PFSK-1 (cell line): ENCODE results near the gene LRRTM2.

ENCODE experiments used
- FOXP2 ChIP-seq: optimal IDR thresholded peaks from 2 replicates; pipeline ENCODE3; 2011; ENCODE audit warnings: borderline replicate concordance, control low read depth, inconsistent platforms; ENCODE audit not compliant: insufficient read depth; ENCODE audit errors: extremely low read length, extremely low read depth
- POLR2AphosphoS5 ChIP-seq: IDR thresholded peaks from 2 replicates; pipeline ENCODE4 v1.6.1; 2012; ENCODE audit warnings: low read depth, mild to moderate bottlenecking, control low read depth, low read length, moderate library complexity
- SIN3A ChIP-seq: IDR thresholded peaks from 2 replicates; pipeline ENCODE4 v1.6.1; 2012; ENCODE audit warnings: mild to moderate bottlenecking, low read length, moderate library complexity, borderline replicate concordance; ENCODE audit not compliant: insufficient read depth
- TAF1 ChIP-seq: IDR thresholded peaks from 2 replicates; pipeline ENCODE4 v1.6.1; 2012; ENCODE audit warnings: low read length, control low read depth, borderline replicate concordance; ENCODE audit not compliant: insufficient read depth
- TF ChIP-seq, protein P1 (sequence below), 2 experiments: IDR thresholded peaks; 2 replicates each; pipeline versions ENCODE4 v1.6.1 to v1.8.0; 2011 to 2012; ENCODE audit warnings: low read depth in 2 of 2, low read length in 2 of 2, control low read depth in 1 of 2, inconsistent platforms in 1 of 2, mild to moderate bottlenecking in 1 of 2, moderate library complexity in 1 of 2; ENCODE audit not compliant: insufficient read depth in 1 of 2

Gene LRRTM2

DNA sequence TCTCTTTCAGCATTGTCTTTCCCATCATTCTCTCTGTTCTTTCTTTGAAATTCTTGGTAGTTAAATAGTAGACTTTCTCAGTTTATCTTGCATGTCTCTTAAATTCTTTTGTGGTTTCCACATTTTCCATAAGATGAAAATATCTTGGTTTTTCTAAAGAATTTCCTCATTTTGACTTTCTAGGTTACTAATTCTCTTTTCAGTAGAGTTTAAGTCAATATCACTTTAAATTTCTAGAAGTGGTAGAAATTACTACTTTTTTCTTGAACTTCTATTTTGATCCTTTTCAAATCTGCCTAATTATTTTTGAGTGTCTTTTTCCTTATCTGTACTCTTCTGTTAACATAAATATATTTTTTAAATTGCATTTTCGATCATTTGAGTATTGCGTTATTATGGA lies 23.6 kb upstream of the LRRTM2 start:
- TF ChIP-seq FOXP2 (no peak), SIN3A (no peak), POLR2AphosphoS5 (no peak), TAF1 (no peak)
- TF ChIP-seq, protein P1, sequence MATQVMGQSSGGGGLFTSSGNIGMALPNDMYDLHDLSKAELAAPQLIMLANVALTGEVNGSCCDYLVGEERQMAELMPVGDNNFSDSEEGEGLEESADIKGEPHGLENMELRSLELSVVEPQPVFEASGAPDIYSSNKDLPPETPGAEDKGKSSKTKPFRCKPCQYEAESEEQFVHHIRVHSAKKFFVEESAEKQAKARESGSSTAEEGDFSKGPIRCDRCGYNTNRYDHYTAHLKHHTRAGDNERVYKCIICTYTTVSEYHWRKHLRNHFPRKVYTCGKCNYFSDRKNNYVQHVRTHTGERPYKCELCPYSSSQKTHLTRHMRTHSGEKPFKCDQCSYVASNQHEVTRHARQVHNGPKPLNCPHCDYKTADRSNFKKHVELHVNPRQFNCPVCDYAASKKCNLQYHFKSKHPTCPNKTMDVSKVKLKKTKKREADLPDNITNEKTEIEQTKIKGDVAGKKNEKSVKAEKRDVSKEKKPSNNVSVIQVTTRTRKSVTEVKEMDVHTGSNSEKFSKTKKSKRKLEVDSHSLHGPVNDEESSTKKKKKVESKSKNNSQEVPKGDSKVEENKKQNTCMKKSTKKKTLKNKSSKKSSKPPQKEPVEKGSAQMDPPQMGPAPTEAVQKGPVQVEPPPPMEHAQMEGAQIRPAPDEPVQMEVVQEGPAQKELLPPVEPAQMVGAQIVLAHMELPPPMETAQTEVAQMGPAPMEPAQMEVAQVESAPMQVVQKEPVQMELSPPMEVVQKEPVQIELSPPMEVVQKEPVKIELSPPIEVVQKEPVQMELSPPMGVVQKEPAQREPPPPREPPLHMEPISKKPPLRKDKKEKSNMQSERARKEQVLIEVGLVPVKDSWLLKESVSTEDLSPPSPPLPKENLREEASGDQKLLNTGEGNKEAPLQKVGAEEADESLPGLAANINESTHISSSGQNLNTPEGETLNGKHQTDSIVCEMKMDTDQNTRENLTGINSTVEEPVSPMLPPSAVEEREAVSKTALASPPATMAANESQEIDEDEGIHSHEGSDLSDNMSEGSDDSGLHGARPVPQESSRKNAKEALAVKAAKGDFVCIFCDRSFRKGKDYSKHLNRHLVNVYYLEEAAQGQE (IDR thresholded peaks at IDR 0.05; ENCODE audit: insufficient read depth in 1 of 2, low read depth in 2 of 2, low read length in 2 of 2) = no peak

DNA sequence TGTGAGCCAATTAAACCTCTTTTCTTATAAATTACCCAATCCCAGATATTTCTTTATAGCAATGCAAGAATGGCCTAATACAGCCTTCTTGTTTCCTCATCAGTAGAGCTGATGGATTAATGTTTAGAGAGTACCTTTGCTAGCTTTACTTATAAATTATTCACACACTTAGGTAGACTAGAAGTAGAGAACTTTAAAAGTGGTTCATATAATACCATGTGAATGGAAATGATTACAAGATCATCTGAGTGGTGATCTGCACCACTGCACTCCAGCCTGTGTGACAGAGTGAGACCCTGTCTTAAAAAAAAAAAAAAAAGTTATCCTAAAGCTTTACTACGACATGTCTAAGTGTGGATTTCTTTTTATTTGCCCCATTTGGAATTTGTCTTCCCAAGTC lies 23.2 kb upstream of the LRRTM2 start:
- no peak for TF ChIP-seq POLR2AphosphoS5
- no peak for TF ChIP-seq TAF1
- TF ChIP-seq SIN3A = no peak
- TF ChIP-seq, protein P1 (IDR thresholded peaks at IDR 0.05; ENCODE audit: insufficient read depth in 1 of 2, low read depth in 2 of 2, low read length in 2 of 2) = no peak
- TF ChIP-seq FOXP2 = no peak

DNA sequence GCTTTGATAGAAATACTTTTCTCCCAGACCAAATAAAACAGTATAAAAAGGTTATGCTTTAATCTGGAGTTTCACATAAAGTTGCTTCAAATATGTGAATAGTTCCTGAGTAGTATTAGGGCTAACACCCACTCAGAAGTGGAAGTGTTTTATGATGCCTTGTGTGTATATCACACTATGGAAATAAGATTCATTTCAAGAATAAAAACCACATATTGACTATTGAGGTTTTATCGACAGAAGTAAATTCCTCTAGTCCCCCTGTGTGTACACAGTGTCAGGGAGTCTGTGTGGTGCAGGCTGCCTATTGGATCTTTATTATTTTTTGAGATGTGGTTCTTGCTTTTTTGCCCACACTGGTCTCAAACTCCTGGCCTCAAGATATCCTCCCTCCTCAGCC lies 20.8 kb upstream of the LRRTM2 start:
- TF ChIP-seq FOXP2 (no peak), SIN3A (no peak), POLR2AphosphoS5 (no peak), TAF1 (no peak)
- TF ChIP-seq, protein P1 (IDR thresholded peaks at IDR 0.05; ENCODE audit: insufficient read depth in 1 of 2, low read depth in 2 of 2, low read length in 2 of 2) = no peak

DNA sequence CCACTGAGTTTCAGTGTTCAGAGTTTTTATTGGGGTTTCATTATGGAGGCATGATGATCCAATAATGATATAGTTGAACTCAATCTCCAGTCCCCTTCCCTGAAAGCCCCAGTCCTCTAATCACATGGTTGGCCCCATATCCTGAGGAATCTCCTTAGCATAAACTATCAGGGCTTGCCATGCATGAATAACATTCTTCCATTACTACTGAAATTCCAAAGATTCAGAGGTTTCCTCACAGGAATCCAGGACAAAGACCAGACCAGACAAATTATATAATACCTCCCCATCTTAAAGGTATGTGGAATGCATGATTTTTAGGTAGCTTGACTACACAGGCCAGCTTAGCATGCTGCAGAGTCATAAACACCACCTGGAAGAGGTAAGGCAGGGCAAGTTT lies 15.5 kb upstream of the LRRTM2 start:
- TF ChIP-seq SIN3A (no peak), POLR2AphosphoS5 (no peak), TAF1 (no peak), FOXP2 (no peak)
- TF ChIP-seq, protein P1 (IDR thresholded peaks at IDR 0.05; ENCODE audit: insufficient read depth in 1 of 2, low read depth in 2 of 2, low read length in 2 of 2) = no peak

DNA sequence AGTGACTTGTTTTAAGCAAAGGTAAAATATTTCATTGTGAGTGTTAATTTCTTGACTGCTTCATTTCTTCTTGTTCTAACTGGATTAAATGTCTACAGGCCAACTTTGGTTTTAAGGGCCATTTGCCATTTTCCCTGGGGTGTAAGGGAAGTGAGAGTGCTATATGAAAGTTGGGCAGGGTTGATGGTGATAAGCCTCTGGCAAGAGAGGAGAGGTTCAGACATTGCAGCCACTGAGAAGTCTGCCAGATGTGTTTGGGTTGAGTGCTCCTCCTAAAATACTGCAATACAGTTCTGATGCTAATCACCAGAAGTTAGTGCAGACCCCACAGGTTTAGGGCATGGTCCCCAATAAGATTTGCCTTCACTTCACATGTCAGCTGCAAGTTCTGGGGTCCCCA lies 14.9 kb upstream of the LRRTM2 start:
- no peak for TF ChIP-seq TAF1
- TF ChIP-seq, protein P1 (IDR thresholded peaks at IDR 0.05; ENCODE audit: insufficient read depth in 1 of 2, low read depth in 2 of 2, low read length in 2 of 2) = no peak
- no peak for TF ChIP-seq FOXP2
- no peak for TF ChIP-seq SIN3A
- TF ChIP-seq POLR2AphosphoS5 = no peak
